Measurements from ENCODE around the gene OR52N2. TPM values are rescaled to one million over a fixed set of nuclear protein-coding genes. Genes with fewer than 3 reads are reported as not detected.
A peak's percentile ranks its signal among the peaks of the same experiment; 100 is the strongest.

The OR52N2 gene
- total RNA-seq, 2 experiments from 2014 or later: not detected

DNA sequence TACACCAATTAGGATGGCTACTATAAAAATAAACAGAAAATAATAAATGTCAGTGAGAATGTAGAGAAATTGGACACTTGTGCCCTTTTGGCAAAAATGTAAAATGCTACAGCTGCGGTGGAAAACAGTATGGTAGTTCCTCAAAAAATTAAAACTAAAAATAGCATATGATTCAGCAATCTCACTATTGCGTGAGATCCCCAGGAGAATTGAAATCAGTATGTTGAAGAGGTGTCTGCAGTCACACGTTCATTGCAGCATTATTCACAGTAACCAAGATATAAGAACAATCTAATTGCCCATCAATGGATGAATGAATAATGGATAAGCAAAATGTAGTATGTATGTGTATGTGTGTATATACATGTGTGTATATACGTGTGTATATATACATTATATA lies 6.8 kb downstream of the OR52N2 start:
- TF ChIP-seq EZH2phosphoT487 (IDR thresholded peaks at IDR 0.05; ENCODE audit: borderline replicate concordance, low read depth, low read length): no peak
- no peak for TF ChIP-seq CTCF (conservative IDR thresholded peaks at IDR 0.05; ENCODE audit: low read length)
- Histone ChIP-seq H3K36me3 (ENCODE audit: insufficient read depth, low read length) (no peaks in the 10 kb centered on the region), H3K79me2 (ENCODE audit: insufficient read depth, low read depth, low read length) (no peaks in the 10 kb centered on the region), H3K4me2 (ENCODE audit: low read length) (no peak overlapping the region), H3K4me3 (ENCODE audit: low read depth, low read length, poor library complexity, severe bottlenecking) (no peak overlapping the region), H3K9me2 (ENCODE audit: insufficient read depth, low read length) (no peaks in the 10 kb centered on the region), H3K9me3 (ENCODE audit: low read length) (no peaks in the 10 kb centered on the region), H2AFZ (ENCODE audit: low read length) (no peak overlapping the region), H3K4me1 (ENCODE audit: insufficient read depth, low read length, poor library complexity, severe bottlenecking) (no peaks in the 10 kb centered on the region), H4K20me1 (ENCODE audit: insufficient read depth, low read length) (no peaks in the 10 kb centered on the region), H3K27ac (ENCODE audit: low read depth, low read length, poor library complexity, severe bottlenecking) (no peak overlapping the region)
- no peak for DNase-seq (ENCODE audit: low spot score)
- intact Hi-C loops (cut with micrococcal nuclease; ENCODE audit: unreplicated experiment): no loop called here
- BruUV-seq (replicated peaks): no TSS peak
- ChIA-PET CTCF (ENCODE audit: unreplicated experiment) (no interaction called here), POLR2A (no interaction called here)

DNA sequence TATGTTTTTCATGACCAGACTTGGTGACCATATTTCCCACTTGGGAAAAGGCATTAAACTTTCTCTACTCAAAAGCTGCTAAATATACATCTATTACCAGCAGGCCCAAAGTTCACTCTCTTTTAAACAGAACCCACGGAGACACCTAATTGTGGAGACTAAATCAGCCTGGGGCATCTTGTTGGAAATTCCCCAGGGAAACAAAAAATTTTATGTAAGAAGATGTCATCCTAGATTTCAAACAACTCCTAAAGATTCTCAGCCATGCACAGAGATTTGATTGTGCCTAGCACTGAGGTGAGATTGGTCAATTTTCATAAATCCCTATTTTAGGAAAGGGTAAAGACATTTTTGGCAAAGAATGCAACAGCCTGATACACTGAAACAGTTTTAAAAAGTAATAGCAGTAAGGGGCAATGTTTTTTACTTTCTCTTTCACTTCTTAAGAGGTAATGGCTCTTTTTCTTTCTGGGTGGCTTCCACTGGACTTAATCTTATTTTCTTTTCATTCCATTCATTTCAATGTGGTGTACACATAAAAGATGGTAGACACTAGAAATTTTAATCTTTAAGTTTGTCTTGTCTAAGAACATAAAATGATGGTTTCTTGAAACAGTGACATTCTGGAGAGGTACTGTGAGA lies 9.6 kb downstream of the OR52N2 start:
- intact Hi-C loops (cut with micrococcal nuclease; ENCODE audit: unreplicated experiment): no loop called here
- POLR2A ChIA-PET: no interaction called here
- no peak for DNase-seq (ENCODE audit: low spot score)
- Histone ChIP-seq H3K4me2 (ENCODE audit: low read length) (0 out of 2 replicates have a peak overlapping the region, but pooled peaks have one; percentile 4), H3K79me2 (ENCODE audit: insufficient read depth, low read depth, low read length) (no peaks in the 10 kb centered on the region), H2AFZ (ENCODE audit: low read length) (no peak overlapping the region), H3K4me3 (ENCODE audit: low read depth, low read length, poor library complexity, severe bottlenecking) (no peak overlapping the region), H4K20me1 (ENCODE audit: insufficient read depth, low read length) (no peaks in the 10 kb centered on the region), H3K4me1 (ENCODE audit: insufficient read depth, low read length, poor library complexity, severe bottlenecking) (no peaks in the 10 kb centered on the region), H3K9me3 (ENCODE audit: low read length) (no peaks in the 10 kb centered on the region), H3K27ac (ENCODE audit: low read depth, low read length, poor library complexity, severe bottlenecking) (no peak overlapping the region), H3K36me3 (ENCODE audit: insufficient read depth, low read length) (no peaks in the 10 kb centered on the region), H3K9me2 (ENCODE audit: insufficient read depth, low read length) (no peaks in the 10 kb centered on the region)
- TF ChIP-seq CTCF (conservative IDR thresholded peaks at IDR 0.05; ENCODE audit: low read length): no peak
- no peak for TF ChIP-seq EZH2phosphoT487 (IDR thresholded peaks at IDR 0.05; ENCODE audit: borderline replicate concordance, low read depth, low read length)
- CTCF ChIA-PET (ENCODE audit: unreplicated experiment): no interaction called here
- no TSS peak for BruUV-seq (replicated peaks)

DNA sequence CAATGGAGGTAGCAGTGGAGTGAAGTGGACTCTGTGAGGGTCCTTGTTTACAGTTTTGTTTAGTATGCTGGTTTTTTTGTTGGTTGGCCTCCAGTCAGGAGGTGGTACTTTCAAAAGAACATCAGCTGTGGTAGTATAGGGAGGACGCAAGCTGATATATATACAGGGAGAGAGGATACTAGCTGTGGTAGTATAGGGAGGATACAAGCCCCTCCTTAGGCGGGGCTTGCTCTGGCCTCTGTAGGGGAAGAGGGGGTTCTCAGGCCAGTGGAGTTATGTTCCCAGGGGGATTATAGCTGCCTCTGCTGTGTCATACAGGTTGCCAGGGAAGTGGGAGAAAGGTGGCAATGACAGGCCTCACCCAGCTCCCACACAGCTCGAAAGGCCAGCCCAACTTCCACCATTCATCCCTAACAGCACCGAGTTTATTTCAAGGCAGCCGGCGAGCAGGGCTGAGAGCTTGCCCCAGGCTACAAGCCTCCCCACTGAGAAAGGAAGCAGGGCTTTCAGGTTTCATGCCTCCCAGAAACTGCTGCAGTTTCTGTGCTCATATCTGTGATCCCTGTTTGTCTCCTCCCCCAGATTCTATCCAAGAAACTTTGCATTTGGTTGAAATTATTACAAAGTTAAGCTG lies 22.6 kb downstream of the OR52N2 start:
- H3K36me3 ChIP-seq (ENCODE audit: insufficient read depth, low read length): no peaks in the 10 kb centered on the region
- no peak overlapping the region for H3K4me3 ChIP-seq (ENCODE audit: low read depth, low read length, poor library complexity, severe bottlenecking)
- no peak overlapping the region for H3K4me2 ChIP-seq (ENCODE audit: low read length)
- ChIA-PET CTCF (ENCODE audit: unreplicated experiment) (no interaction called here), POLR2A (no interaction called here)
- no peak for DNase-seq (ENCODE audit: low spot score)
- no peaks in the 10 kb centered on the region for H3K79me2 ChIP-seq (ENCODE audit: insufficient read depth, low read depth, low read length)
- H3K27ac ChIP-seq (ENCODE audit: low read depth, low read length, poor library complexity, severe bottlenecking): no peak overlapping the region
- no peak overlapping the region for H2AFZ ChIP-seq (ENCODE audit: low read length)
- no TSS peak for BruUV-seq (replicated peaks)
- H4K20me1 ChIP-seq (ENCODE audit: insufficient read depth, low read length): no peaks in the 10 kb centered on the region
- H3K9me3 ChIP-seq (ENCODE audit: low read length): no peaks in the 10 kb centered on the region
- H3K9me2 ChIP-seq (ENCODE audit: insufficient read depth, low read length): no peaks in the 10 kb centered on the region
- TF ChIP-seq EZH2phosphoT487 (IDR thresholded peaks at IDR 0.05; ENCODE audit: borderline replicate concordance, low read depth, low read length) (no peak), CTCF (conservative IDR thresholded peaks at IDR 0.05; ENCODE audit: low read length) (no peak)
- intact Hi-C loops (cut with micrococcal nuclease; ENCODE audit: unreplicated experiment): no loop called here
- H3K4me1 ChIP-seq (ENCODE audit: insufficient read depth, low read length, poor library complexity, severe bottlenecking): no peaks in the 10 kb centered on the region

Measured in OCI-LY7 (cell line).